Peyer's patch (tissue), 4 donors: ENCODE measurements around the gene ICA1L.

Source experiments
- CTCF ChIP-seq, 6 experiments: fragments of 450-650 bp in 4 of 6; fragments of 200-600 bp in 2 of 6; sonication (generic) in 1 of 6; IDR thresholded peaks; one replicate each; pipeline ENCODE4 v1.5.1; 2017 to 2019; ENCODE audit warnings: antibody characterized with exemption in 6 of 6, mild to moderate bottlenecking in 3 of 6, moderate library complexity in 1 of 6
- POLR2A ChIP-seq, 2 donors: fragments of 450-650 bp; IDR thresholded peaks; one replicate each; pipeline ENCODE4 v1.5.1; 2017; ENCODE audit warnings: antibody characterized with exemption in 2 of 2, mild to moderate bottlenecking in 2 of 2, moderate library complexity in 2 of 2

- TF ChIP-seq POLR2A (IDR thresholded peaks at IDR 0.05): no peak
- TF ChIP-seq CTCF (IDR thresholded peaks at IDR 0.05): no peak
These were observed 128.0 kb downstream of the ICA1L start for GRCh38 chr2:202743613-202744012.
